Epithelial cell of proximal tubule (primary cell): ENCODE data around the gene CPLANE2. TPM values are rescaled to one million over a fixed set of nuclear protein-coding genes. Genes with fewer than 3 reads are reported as not detected.

Experiments used
- DNase-seq: peaks from one replicate; pipeline ENCODE4 v3.0.0-alpha.2; 2011; ENCODE audit warnings: low read depth
- H3K4me3 ChIP-seq: 2 replicates; pipeline ENCODE4 v1.5.1; 2011; ENCODE audit warnings: low read depth, mild to moderate bottlenecking, low read length
- CTCF ChIP-seq: conservative IDR thresholded peaks from 2 replicates; pipeline ENCODE4 v1.5.1; 2012; ENCODE audit warnings: low read depth, mild to moderate bottlenecking, low read length
- total RNA-seq: library from RNA; depleted of rRNA; stranded (reverse); fragments of >200 nt; gene quantifications from 2 replicates; pipeline ENCODE4 v1.2.3, GENCODE V29; 2015

Gene CPLANE2
- total RNA-seq, 1 donor from 2014 or later = 2.5 TPM

DNA sequence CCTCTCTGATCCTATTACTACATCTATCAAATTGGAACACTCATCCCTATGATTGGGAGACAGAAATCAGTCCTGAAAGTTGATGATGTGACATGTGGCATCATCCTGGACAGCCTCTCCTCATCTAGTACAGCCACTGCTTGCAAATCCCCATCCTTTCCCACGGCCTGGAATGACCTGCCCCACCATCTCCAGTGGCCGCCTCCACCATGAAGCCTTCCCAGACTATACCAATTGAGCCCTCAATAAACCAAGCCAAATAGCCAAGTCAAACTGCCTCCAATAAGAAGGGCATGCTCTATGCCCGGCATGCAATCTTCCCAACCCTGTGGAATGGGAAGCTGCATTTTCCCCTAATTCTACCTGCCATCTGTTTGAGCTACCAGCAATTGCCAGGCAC is 24.0 kb downstream of the CPLANE2 start:
- TF ChIP-seq CTCF = no peak
- no peak for DNase-seq
- H3K4me3 ChIP-seq = no peak overlapping the region

GRCh38 chr1:16212251-16212961 is 24.6 kb downstream of the CPLANE2 start, which contains the start of gene ARHGEF19:
TSS of gene ARHGEF19 (minus strand) at chr1:16212652. CDS start at chr1:16209054, 3,598 bp downstream.
- no peak within 1 kb of the TSS for H3K4me3 ChIP-seq
- no peak for DNase-seq
- TF ChIP-seq CTCF = no peak

DNA sequence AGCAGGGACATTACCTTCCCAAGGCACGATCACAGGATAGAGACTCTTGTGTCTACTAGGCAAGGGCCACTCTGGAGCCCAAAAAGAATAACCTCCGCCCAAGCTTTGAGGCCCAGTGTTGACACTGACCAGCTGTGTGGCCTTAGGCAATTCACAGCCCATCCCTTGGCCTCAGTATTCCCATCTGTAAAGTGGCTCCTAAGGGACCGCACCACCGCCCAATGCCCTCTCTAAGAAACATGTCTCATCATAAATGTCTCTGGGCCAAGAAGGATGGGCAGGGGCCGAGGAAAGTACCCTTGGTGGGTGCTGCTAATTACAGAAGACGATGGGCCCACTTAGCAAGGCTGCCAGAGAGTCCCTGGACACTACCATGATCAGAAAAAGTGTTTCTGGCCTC is 25.2 kb downstream of the CPLANE2 start:
- no peak for TF ChIP-seq CTCF
- no peak overlapping the region for H3K4me3 ChIP-seq
- DNase-seq = no peak

DNA sequence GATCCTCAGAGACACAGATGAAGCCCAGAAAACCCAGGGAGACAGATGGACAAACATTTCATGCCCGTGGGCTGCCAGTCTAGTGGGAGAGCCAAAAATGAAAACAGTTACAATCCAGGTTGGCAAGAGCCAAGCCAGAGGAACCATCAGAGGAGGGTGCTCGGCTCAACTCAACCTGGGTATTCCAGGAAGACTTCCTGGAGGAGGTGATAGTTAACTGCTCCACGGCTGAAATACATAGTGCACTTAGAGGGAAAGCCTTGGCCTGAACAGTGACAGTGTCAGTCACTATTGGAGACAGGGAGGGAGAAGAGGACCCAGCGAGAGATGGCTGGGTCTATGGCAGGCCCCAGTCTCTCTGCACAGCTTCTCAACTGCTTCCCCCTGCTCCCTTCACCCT is 26.4 kb downstream of the CPLANE2 start:
- DNase-seq = no peak
- TF ChIP-seq CTCF = no peak

DNA sequence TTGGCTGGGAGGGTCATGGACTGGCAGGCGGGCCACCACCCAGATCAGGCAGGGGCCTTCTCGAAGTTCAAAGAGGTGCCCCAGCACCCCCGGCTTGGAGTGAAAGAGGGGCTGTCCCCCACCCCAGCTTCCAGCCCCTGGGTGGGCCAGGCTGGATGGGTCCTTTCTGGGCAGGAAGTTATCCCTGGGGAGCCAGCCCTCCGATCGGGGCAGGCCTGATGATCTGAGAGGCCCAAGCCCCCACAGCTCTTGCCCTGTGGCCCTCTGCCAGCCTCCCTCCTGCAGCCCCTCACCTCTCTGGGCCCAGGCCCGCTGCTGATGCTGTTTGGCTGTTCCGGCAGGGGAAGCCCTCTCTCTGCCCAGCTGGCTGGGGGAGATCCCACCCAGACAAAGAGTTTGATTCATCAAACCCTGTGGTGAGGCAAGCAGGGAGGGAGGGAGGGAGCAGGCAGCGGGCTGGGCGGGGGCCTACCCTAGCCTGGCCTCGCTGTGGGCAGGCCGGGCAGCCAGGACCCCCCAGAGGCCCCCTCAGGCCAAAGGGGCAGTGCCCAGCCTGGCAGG is 27.1 kb downstream of the CPLANE2 start:
- H3K4me3 ChIP-seq = no peak overlapping the region
- no peak for DNase-seq
- TF ChIP-seq CTCF = no peak

More for the DNA sequence above, 26.4 kb downstream of the CPLANE2 start:
- no peak overlapping the region for H3K4me3 ChIP-seq

GRCh38 chr1:16209132-16209846 is 27.7 kb downstream of the CPLANE2 start:
- no peak for TF ChIP-seq CTCF
- H3K4me3 ChIP-seq = no peak overlapping the region
- no peak for DNase-seq
